Suppressor macrophage treated with lipopolysaccharide for 1 hour (primary cell): ENCODE results near the gene ZNF536.

Experiments used
- DNase-seq, 3 donors: peaks; one replicate each; pipeline ENCODE4 v3.0.0-alpha.2; 2020 to 2022

The ZNF536 gene

GRCh38 chr19:30579419-30579818 lies 207.2 kb downstream of the ZNF536 start:
- no peak for DNase-seq

GRCh38 chr19:30580673-30581072 lies 208.5 kb downstream of the ZNF536 start:
- no peak for DNase-seq

GRCh38 chr19:30584090-30584489 lies 211.9 kb downstream of the ZNF536 start:
- no peak for DNase-seq

DNA sequence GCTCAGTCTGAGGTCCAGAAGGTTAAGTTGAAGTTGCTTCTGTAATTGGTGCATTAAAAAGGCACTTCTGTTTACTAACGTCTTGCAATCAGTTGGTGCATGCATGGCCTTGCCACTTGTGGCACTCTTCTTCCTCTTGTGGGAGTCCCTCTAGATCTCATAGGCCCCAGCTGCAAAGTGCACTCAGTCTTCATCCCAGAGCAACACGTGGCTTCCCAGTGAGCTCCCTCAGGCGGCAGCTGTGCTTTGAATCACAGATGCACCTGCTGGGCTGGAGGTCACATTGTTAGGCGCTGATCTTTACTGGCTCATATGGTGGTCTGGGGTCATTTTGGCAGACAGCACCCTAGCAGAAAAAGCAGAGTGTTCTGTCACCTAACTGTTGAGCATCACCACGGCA lies 215.7 kb downstream of the ZNF536 start:
- no peak for DNase-seq

DNA sequence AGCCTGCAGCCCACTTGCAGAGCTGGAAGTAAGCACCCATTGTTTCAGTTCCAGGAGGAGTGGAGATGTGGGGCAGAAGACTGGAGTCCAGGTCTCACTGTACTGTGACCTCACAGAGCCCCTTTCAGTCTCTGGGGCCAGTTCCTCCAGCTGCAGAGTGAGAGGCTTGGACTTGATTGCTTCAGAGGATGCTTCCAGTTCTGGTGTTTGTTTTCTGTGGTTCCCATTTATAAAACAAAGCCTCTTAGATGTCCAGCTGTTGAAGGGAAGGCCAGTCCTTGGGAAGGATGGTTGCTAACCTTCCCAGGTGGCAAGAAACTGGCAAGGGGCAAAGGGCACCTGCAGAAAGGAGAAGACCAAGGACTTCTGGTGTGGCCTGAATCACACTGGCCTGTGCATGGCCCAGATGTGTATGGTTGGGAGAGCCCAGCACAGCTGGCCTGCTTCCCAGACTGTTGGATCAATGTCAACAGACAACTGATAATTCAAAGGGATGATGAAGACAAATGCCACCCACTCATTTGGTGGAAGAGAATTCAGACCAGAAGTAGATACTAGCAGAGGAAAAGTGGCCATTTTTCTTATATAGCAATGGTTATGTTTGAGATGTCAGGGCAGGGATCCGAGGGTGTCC lies 218.5 kb downstream of the ZNF536 start:
- no peak for DNase-seq

- no peak for DNase-seq
These were observed 221.2 kb downstream of the ZNF536 start for GRCh38 chr19:30593356-30593755.

DNA sequence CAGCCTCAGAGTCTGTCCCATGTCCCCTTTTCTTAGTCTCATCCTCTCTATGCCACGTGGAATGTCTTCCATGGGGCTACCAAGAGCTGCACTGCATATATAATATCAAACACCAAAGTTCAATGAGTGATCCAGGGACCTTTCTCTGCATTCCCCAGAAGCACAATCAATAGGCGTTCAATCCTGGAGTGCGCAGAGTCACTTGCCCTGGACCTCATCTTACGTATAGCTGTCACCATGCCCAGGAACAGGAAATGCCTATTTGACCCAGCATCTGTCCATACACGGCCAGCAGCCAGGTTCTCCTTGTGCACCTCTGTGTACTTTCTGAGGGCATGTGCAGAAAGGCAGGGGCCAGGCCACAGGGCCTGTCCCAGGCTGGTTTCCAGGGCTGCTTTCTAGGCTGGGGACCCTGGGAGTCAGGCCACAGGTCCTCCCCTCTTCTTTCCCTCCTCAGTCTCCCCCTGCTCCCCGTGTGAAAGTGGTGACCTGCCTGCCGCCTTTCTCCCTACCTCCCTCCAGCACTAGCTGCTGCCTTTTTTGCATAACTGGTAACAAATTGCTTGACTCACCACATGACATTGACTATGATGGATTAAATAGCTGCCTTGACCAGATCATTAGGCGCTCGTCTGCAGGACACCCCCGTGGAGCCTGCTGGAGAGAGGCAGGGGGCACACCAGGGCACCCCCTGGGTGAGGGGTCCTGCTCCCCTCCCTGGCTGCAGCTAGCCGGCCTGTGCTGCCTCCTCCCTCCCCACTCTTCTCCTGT lies 222.0 kb downstream of the ZNF536 start:
- DNase-seq = no peak

DNA sequence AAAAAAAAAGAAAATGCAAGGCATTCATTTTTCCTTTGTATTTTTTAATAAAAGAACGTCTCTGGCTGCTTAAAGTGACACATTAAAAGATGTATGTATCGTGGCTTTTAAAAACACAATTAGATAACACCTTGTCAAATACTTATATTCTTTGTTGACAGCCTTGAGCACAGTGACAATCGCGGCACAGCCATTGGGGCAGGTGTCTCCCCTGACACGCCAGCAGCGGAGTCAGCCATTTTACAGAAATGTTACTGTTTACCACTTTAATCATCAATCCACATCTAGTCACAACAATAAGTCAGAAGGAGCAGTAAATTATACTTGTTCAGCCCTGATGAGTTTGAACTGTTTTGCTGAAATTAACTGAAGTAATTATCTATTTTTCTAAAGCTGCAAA lies 224.1 kb downstream of the ZNF536 start:
- DNase-seq = no peak

DNA sequence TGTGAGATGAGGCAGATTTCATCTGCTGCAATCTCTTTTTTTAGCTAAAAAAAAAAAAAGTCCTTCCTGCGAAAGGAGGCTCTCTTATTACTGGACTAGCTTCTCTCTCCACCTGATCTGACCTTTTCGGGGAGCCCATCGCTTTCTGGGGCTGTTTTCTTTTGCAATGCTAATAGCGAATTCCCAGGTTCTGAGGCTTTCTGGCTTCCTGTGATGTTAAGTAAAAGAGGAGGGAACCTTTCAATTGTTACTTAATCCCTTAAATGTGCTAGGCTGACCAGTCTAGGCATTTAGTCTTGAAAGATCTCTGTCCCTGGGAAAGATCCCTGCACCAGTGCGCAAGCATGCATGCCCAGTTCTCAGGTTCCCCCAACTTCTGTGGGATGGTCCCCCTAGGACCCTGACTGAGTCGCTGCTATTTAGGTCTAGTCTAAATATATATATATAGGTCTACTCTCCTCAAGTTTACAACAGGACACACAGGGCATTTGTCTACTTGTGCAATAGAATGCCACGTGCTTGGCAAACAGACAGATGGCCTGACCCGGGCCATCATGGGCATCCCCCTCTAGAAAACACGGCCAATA lies 224.7 kb downstream of the ZNF536 start:
- no peak for DNase-seq

- DNase-seq = no peak
These were observed 226.5 kb downstream of the ZNF536 start for GRCh38 chr19:30598688-30599087.

DNA sequence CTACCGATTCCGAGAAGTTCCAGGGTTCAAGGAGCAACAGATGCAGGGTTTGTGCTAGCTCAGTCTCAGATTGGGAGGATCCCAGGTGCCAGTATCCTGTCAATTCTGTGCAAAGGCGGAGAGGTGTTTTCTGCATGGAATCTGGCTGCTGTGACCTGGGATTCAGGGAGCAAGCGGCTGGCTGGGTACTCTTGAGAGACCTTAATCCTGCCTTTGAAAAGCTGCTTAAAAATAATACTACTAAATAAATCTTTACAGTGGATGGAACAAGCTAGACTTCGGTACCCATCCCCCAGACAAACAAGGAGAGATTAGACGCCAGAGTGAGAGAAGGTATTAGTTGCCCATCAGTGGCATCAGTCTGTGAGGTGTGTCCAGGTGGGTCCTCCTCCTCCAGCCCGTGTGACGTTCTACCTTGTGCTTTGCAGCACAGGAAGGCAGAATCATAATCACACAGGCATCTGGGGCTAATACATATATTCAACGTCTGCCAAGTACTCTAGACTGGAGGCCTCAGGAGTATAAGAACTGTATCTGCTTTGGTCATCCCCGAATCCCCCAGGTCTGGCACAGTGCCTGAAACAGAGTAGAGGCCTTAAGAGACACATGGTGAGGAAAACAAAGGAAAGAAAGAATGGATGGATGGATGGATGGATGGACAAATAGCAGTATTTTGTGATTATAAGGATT lies 230.6 kb downstream of the ZNF536 start:
- DNase-seq = no peak

- no peak for DNase-seq
These were observed 232.5 kb downstream of the ZNF536 start for GRCh38 chr19:30604657-30605056.

DNA sequence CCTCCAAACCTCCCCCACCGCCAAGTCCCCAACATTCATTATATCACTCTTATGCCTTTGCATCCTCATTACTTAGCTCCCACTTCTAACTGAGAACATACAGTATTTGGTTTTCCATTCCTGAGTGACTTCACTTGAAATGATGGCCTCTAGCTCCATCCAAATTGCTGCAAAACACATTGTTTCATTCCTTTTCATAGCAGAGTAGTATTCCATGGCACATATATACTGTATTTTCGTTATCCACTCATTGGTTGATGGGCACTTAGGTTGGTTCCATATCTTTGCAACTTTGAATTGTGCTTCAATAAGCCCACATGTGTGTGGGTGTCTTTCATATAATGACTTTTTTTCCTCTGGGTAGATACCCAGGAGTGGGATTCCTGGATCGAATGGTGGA lies 233.1 kb downstream of the ZNF536 start:
- no peak for DNase-seq

DNA sequence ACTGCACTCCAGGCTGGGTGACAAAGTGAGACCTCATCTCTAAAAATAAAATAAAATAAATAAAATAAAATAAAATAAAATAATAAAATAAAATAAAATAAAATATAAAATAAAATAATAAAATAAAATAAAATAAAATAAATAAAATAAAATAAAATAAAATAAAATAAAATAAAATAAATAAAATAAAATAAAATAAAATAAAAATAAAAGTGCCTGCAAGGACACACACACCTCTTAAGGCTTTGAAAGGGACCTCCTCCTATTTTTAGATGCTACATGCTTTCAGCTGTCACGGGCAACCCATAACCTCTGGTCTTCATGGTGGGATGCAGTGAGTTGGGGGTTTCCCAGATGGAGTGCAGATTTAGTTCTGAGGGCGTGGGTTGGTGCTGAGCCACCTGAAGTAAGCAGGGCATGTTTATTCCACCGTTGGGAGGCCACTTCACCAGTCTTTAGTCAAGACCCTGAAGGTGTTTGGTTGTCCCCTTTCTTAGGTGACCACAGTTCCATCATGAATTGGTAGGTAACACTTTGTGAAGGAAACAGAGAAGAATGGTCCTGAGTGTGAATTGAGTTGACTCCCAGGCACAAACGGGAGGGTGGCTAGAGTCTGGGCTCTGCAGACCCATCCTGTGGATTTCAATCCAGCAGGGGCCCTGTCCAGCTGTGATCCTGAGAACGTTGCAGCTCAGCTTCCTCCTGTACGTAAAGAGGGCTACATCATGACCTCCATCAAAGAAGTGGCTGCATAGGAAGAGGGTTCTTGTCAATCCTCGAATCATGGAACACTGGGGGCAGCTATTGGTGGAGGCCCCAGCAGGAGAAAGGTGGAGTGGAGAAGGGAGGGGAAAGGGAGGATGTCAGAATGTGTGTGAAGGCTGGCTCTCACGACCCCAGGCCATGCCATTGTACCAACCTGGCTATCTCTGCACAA lies 234.2 kb downstream of the ZNF536 start:
- no peak for DNase-seq
